ENCODE measurements around the gene ARHGAP15.

DNA sequence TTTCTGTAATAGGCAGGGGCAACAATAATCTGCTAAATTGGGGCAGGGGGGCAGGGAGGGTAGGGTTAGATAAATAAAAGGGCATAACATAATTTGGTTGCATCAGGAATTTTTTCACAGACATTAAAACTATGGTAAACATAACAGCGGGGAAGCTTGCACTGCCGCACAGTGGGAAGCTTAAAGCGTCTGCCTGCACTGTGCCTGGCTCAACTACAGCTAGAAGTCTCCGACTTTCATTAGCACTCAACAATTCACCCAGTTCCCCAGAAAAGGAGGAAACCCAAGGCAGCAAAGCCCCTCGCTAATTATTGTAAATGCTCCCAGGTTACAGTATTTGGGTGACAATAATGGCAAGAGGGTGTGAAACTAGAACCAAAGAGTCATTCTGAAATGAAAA is 562.9 kb downstream of the ARHGAP15 start:
- TF ChIP-seq, protein P1, sequence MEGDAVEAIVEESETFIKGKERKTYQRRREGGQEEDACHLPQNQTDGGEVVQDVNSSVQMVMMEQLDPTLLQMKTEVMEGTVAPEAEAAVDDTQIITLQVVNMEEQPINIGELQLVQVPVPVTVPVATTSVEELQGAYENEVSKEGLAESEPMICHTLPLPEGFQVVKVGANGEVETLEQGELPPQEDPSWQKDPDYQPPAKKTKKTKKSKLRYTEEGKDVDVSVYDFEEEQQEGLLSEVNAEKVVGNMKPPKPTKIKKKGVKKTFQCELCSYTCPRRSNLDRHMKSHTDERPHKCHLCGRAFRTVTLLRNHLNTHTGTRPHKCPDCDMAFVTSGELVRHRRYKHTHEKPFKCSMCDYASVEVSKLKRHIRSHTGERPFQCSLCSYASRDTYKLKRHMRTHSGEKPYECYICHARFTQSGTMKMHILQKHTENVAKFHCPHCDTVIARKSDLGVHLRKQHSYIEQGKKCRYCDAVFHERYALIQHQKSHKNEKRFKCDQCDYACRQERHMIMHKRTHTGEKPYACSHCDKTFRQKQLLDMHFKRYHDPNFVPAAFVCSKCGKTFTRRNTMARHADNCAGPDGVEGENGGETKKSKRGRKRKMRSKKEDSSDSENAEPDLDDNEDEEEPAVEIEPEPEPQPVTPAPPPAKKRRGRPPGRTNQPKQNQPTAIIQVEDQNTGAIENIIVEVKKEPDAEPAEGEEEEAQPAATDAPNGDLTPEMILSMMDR (IDR thresholded peaks at IDR 0.05; ENCODE audit: insufficient read depth, low read length) = no peak
- no peak for TF ChIP-seq POLR2AphosphoS5 (IDR thresholded peaks at IDR 0.05; ENCODE audit: low read depth)

All from HL-60 (cell line).